Muscle layer of colon (tissue), 2 donors: ENCODE measurements around the gene RNASEH2A.

Source experiments
- H3K27ac ChIP-seq: one replicate; pipeline ENCODE4 v1.7.0; 2013; ENCODE audit warnings: low read depth, mild to moderate bottlenecking, low read length, moderate library complexity
- H3K27me3 ChIP-seq, 2 donors: one replicate each; pipeline ENCODE4 v1.7.0; 2013; ENCODE audit warnings: low read length in 2 of 2, mild to moderate bottlenecking in 2 of 2; ENCODE audit not compliant: insufficient read depth in 2 of 2, control insufficient read depth in 1 of 2
- H3K36me3 ChIP-seq: one replicate; pipeline ENCODE4 v1.7.0; 2013; ENCODE audit warnings: mild to moderate bottlenecking, low read length; ENCODE audit not compliant: insufficient read depth
- H3K4me1 ChIP-seq: one replicate; pipeline ENCODE4 v1.7.0; 2013; ENCODE audit warnings: mild to moderate bottlenecking, low read length; ENCODE audit not compliant: insufficient read depth
- H3K4me3 ChIP-seq, 2 donors: one replicate each; pipeline ENCODE4 v1.7.0; 2013; ENCODE audit warnings: low read length in 2 of 2, low read depth in 1 of 2, mild to moderate bottlenecking in 1 of 2, moderate library complexity in 1 of 2
- H3K9ac ChIP-seq: one replicate; pipeline ENCODE4 v1.7.0; 2013; ENCODE audit warnings: low read length
- H3K9me3 ChIP-seq: one replicate; pipeline ENCODE4 v1.7.0; 2013; ENCODE audit warnings: mild to moderate bottlenecking, low read length
- donor health status: abdominal sarcoma.
- donor health status: Adenocarcinoma of cecum.

The RNASEH2A gene

GRCh38 chr19:12821761-12822160, 15.4 kb downstream of the RNASEH2A start:
- peaks cover 14 to 19% of the 10 kb centered on the region in 2 donors for H3K27me3 ChIP-seq
- H3K9ac ChIP-seq: no peak overlapping the region
- no peak overlapping the region for H3K4me3 ChIP-seq
- no peak overlapping the region for H3K27ac ChIP-seq
- no peaks in the 10 kb centered on the region for H3K4me1 ChIP-seq
- no peaks in the 10 kb centered on the region for H3K9me3 ChIP-seq
- no peaks in the 10 kb centered on the region for H3K36me3 ChIP-seq

- H3K9ac ChIP-seq: no peak overlapping the region
- H3K4me3 ChIP-seq: no peak overlapping the region
- no peak overlapping the region for H3K27ac ChIP-seq
- H3K27me3 ChIP-seq: peaks cover 34 to 47% of the 10 kb centered on the region in 2 donors
- no peaks in the 10 kb centered on the region for H3K4me1 ChIP-seq
- H3K9me3 ChIP-seq: no peaks in the 10 kb centered on the region
- H3K36me3 ChIP-seq: no peaks in the 10 kb centered on the region
Measured at GRCh38 chr19:12825254-12826131, 19.1 kb downstream of the RNASEH2A start.

GRCh38 chr19:12828494-12828893, 22.1 kb downstream of the RNASEH2A start:
- no peak overlapping the region for H3K4me3 ChIP-seq
- no peak overlapping the region for H3K9ac ChIP-seq
- H3K4me1 ChIP-seq: peaks cover 7% of the 10 kb centered on the region
- H3K9me3 ChIP-seq: no peaks in the 10 kb centered on the region
- no peak overlapping the region for H3K27ac ChIP-seq
- H3K27me3 ChIP-seq: peaks cover 63 to 77% of the 10 kb centered on the region in 2 donors
- no peaks in the 10 kb centered on the region for H3K36me3 ChIP-seq

GRCh38 chr19:12833418-12833737, 27.0 kb downstream of the RNASEH2A start:
- no peak overlapping the region for H3K9ac ChIP-seq
- H3K4me3 ChIP-seq: no peak overlapping the region
- no peaks in the 10 kb centered on the region for H3K9me3 ChIP-seq
- H3K27me3 ChIP-seq: peaks cover 84 to 89% of the 10 kb centered on the region in 2 donors
- no peaks in the 10 kb centered on the region for H3K36me3 ChIP-seq
- no peak overlapping the region for H3K27ac ChIP-seq
- peaks cover 7% of the 10 kb centered on the region for H3K4me1 ChIP-seq

GRCh38 chr19:12833738-12834565, 27.6 kb downstream of the RNASEH2A start:
- Histone ChIP-seq H3K9ac (no peak overlapping the region), H3K36me3 (no peaks in the 10 kb centered on the region), H3K4me3 (peak overlapping the region in 1 of 2 donors; percentile 28), H3K9me3 (no peaks in the 10 kb centered on the region), H3K27me3 (peaks cover 82 to 92% of the 10 kb centered on the region in 2 donors), H3K27ac (no peak overlapping the region), H3K4me1 (peaks cover 7% of the 10 kb centered on the region)

GRCh38 chr19:12834566-12834943, 28.2 kb downstream of the RNASEH2A start, which contains the start of gene RTBDN:
Gene RTBDN (minus strand): TSS chr19:12834579. CDS start chr19:12829979, 4,600 bp downstream.
- H3K4me3 ChIP-seq: peak within 1 kb of the TSS in 1 of 2 donors; percentile 28
- no peaks in the 10 kb centered on the region for H3K36me3 ChIP-seq
- H3K27ac ChIP-seq: no peak within 1 kb of the TSS
- H3K9ac ChIP-seq: no peak within 1 kb of the TSS
- peaks cover 7% of the 10 kb centered on the region for H3K4me1 ChIP-seq
- no peaks in the 10 kb centered on the region for H3K9me3 ChIP-seq
- H3K27me3 ChIP-seq: peaks cover 85 to 92% of the 10 kb centered on the region in 2 donors

- Histone ChIP-seq H3K9ac (no peak overlapping the region), H3K4me3 (no peak overlapping the region), H3K27me3 (peaks cover 83 to 92% of the 10 kb centered on the region in 2 donors), H3K9me3 (no peaks in the 10 kb centered on the region), H3K4me1 (peaks cover 7% of the 10 kb centered on the region), H3K27ac (no peak overlapping the region), H3K36me3 (no peaks in the 10 kb centered on the region)
Measured at GRCh38 chr19:12834976-12835757, 28.8 kb downstream of the RNASEH2A start.

GRCh38 chr19:12836529-12836863, 30.1 kb downstream of the RNASEH2A start:
- H3K27ac ChIP-seq: no peak overlapping the region
- H3K4me1 ChIP-seq: peaks cover 14% of the 10 kb centered on the region
- no peak overlapping the region for H3K9ac ChIP-seq
- H3K36me3 ChIP-seq: no peaks in the 10 kb centered on the region
- H3K9me3 ChIP-seq: no peaks in the 10 kb centered on the region
- H3K4me3 ChIP-seq: no peak overlapping the region
- H3K27me3 ChIP-seq: peaks cover 83 to 92% of the 10 kb centered on the region in 2 donors

- H3K4me1 ChIP-seq: peaks cover 14% of the 10 kb centered on the region
- no peak overlapping the region for H3K4me3 ChIP-seq
- H3K9ac ChIP-seq: no peak overlapping the region
- no peaks in the 10 kb centered on the region for H3K9me3 ChIP-seq
- no peak overlapping the region for H3K27ac ChIP-seq
- no peaks in the 10 kb centered on the region for H3K36me3 ChIP-seq
- H3K27me3 ChIP-seq: peaks cover 83 to 92% of the 10 kb centered on the region in 2 donors
Measured at GRCh38 chr19:12837225-12837624, 30.8 kb downstream of the RNASEH2A start.

GRCh38 chr19:12838182-12838885, 31.9 kb downstream of the RNASEH2A start, which contains the start of gene MAST1:
Gene MAST1 (plus strand): TSS chr19:12838515. CDS start chr19:12838573, 58 bp downstream.
- Histone ChIP-seq H3K4me3 (no peak within 1 kb of the TSS), H3K9ac (no peak within 1 kb of the TSS), H3K4me1 (peaks cover 9% of the 10 kb centered on the region), H3K9me3 (no peaks in the 10 kb centered on the region), H3K27me3 (peaks cover 79 to 92% of the 10 kb centered on the region in 2 donors), H3K27ac (no peak within 1 kb of the TSS), H3K36me3 (no peaks in the 10 kb centered on the region)
